GM19395 (cell line): ENCODE data around the gene PAX9.

Source experiments
- ATAC-seq: cut with Tn5 transposase; IDR thresholded peaks from one replicate; pipeline ENCODE4 v1.9.1; 2021; ENCODE audit warnings: mild to moderate bottlenecking, moderate library complexity; ENCODE audit not compliant: unreplicated experiment

The PAX9 gene

GRCh38 chr14:36726128-36726527 lies 64.5 kb downstream of the PAX9 start:
- no peak for ATAC-seq
